Measurements from ENCODE around the gene BABAM1. TPM values are rescaled to one million over a fixed set of nuclear protein-coding genes. Genes with fewer than 3 reads are reported as not detected.

Gene BABAM1
- total RNA-seq, 1 experiment from 2014 or later, result 146 TPM

GRCh38 chr19:17305517-17306284 is 38.5 kb downstream of the BABAM1 start, which contains the start of gene MRPL34:
Gene MRPL34 (plus strand): TSS chr19:17305872. CDS start chr19:17305893, 21 bp downstream.
- ATAC-seq (peak; percentile 51), DNase-seq (ENCODE audit: low spot score) (peak; percentile 99)
- CTCF ChIA-PET, result interaction anchor here (0.6 to 3.1 kb wide), 25 partner anchors 9 to 271 kb away, joined by 3 to 60 read pairs (median 5); partner anchors contain the start of genes ANKLE1, BABAM1 and USE1
- Mint-ChIP-seq H3K4me3 (peak within 1 kb of the TSS; percentile 89), H3K27ac (peak within 1 kb of the TSS; percentile 91), H3K9me3 (no peaks in the 10 kb centered on the region), H3K36me3 (no peaks in the 10 kb centered on the region; the same call in 1 of the 2 replicates), H3K4me1 (peaks cover 45% of the 10 kb centered on the region), H3K27me3 (ENCODE audit: low read depth) (no peaks in the 10 kb centered on the region)
- POLR2A ChIA-PET, result interaction anchor here (0.5 to 1.3 kb wide), 8 partner anchors 9 to 99 kb away, joined by 3 to 17 read pairs (median 6); partner anchors contain the start of gene BST2
- TF ChIP-seq USF2 (CRISPR knock-in tag; IDR thresholded peaks at IDR 0.05), result peak; percentile 65; the same call in 1 of the 2 replicates
- 0 out of 2 replicates have a peak, but pooled peaks have one; percentile 31 for TF ChIP-seq ATF2 (CRISPR knock-in tag; IDR thresholded peaks at IDR 0.05; ENCODE audit: borderline replicate concordance, low read depth)
- 0 out of 2 replicates have a peak, but pooled peaks have one; percentile 85 for TF ChIP-seq KAT7 (CRISPR knock-in tag; IDR thresholded peaks at IDR 0.05; ENCODE audit: borderline replicate concordance)
- peak; percentile 84 for TF ChIP-seq HMGXB4 (CRISPR knock-in tag; IDR thresholded peaks at IDR 0.05)
- TF ChIP-seq CDX4 (CRISPR knock-in tag; IDR thresholded peaks at IDR 0.05; ENCODE audit: borderline replicate concordance), result no peak
- no peak for TF ChIP-seq SMAD3 (CRISPR knock-in tag; IDR thresholded peaks at IDR 0.05; ENCODE audit: borderline replicate concordance)
- peak; percentile 47; the same call in 1 of the 2 replicates for TF ChIP-seq FOXP1 (CRISPR knock-in tag; IDR thresholded peaks at IDR 0.05; ENCODE audit: borderline replicate concordance)
- no peak for TF ChIP-seq CREB1 (CRISPR knock-in tag; IDR thresholded peaks at IDR 0.05)
- TF ChIP-seq ZBTB43 (CRISPR knock-in tag; IDR thresholded peaks at IDR 0.05), result 0 out of 2 replicates have a peak, but pooled peaks have one; percentile 41
- TF ChIP-seq FOXK1 (CRISPR knock-in tag; IDR thresholded peaks at IDR 0.05), result peak; percentile 12; the same call in 1 of the 2 replicates
- TF ChIP-seq MXD4 (CRISPR knock-in tag; IDR thresholded peaks at IDR 0.05; ENCODE audit: borderline replicate concordance), result no peak
- TF ChIP-seq ZNF232 (CRISPR knock-in tag; IDR thresholded peaks at IDR 0.05), result peak; percentile 55; the same call in 1 of the 2 replicates
- no peak for TF ChIP-seq ZNF317 (CRISPR knock-in tag; IDR thresholded peaks at IDR 0.05; ENCODE audit: borderline replicate concordance, low read depth)
- 0 out of 2 replicates have a peak, but pooled peaks have one; percentile 52 for TF ChIP-seq IRF2 (CRISPR knock-in tag; IDR thresholded peaks at IDR 0.05; ENCODE audit: borderline replicate concordance, low read depth)
- no peak for TF ChIP-seq E2F4 (CRISPR knock-in tag; IDR thresholded peaks at IDR 0.05; ENCODE audit: borderline replicate concordance, low read depth)
- no peak for TF ChIP-seq ZNF425 (CRISPR knock-in tag; conservative IDR thresholded peaks at IDR 0.05)
- 0 out of 2 replicates have a peak, but pooled peaks have one; percentile 51 for TF ChIP-seq E2F1 (CRISPR knock-in tag; IDR thresholded peaks at IDR 0.05)
- TF ChIP-seq USF1 (CRISPR knock-in tag; IDR thresholded peaks at IDR 0.05), result peak; percentile 69
- no peak for TF ChIP-seq ERG (CRISPR knock-in tag; IDR thresholded peaks at IDR 0.05)
- TF ChIP-seq ZNF423 (CRISPR knock-in tag; IDR thresholded peaks at IDR 0.05), result no peak; the same call in 1 of the 2 replicates
- peak; percentile 69; the same call in 1 of the 2 replicates for TF ChIP-seq NFE2L1 (CRISPR knock-in tag; IDR thresholded peaks at IDR 0.05)

Measured in WTC11 (cell line).